SK-N-SH (cell line): ENCODE results near the gene ARHGEF4.

Experiments used
- ELF1 ChIP-seq: IDR thresholded peaks from 2 replicates; pipeline ENCODE4 v1.4.0; 2012
- NRF1 ChIP-seq: IDR thresholded peaks from 2 replicates; pipeline ENCODE4 v1.6.1; 2012; ENCODE audit warnings: low read depth, mild to moderate bottlenecking, low read length
- POLR2AphosphoS5 ChIP-seq: IDR thresholded peaks from 2 replicates; pipeline ENCODE4 v1.6.1; 2012; ENCODE audit warnings: low read depth, low read length
- YY1 ChIP-seq: IDR thresholded peaks from 2 replicates; pipeline ENCODE4 v1.4.0; 2012; ENCODE audit warnings: low read depth, mild to moderate bottlenecking
- TF ChIP-seq, protein P1 (sequence below): fragments of 200-600 bp; sonication (generic); IDR thresholded peaks from 2 replicates; pipeline ENCODE4 v1.6.1; 2017; ENCODE audit warnings: antibody characterized with exemption, mild to moderate bottlenecking, moderate library complexity
- TF ChIP-seq, protein P2 (sequence below): IDR thresholded peaks from 2 replicates; pipeline ENCODE4 v1.6.1; 2012; ENCODE audit warnings: mild to moderate bottlenecking, low read depth, low read length, moderate library complexity

DNA sequence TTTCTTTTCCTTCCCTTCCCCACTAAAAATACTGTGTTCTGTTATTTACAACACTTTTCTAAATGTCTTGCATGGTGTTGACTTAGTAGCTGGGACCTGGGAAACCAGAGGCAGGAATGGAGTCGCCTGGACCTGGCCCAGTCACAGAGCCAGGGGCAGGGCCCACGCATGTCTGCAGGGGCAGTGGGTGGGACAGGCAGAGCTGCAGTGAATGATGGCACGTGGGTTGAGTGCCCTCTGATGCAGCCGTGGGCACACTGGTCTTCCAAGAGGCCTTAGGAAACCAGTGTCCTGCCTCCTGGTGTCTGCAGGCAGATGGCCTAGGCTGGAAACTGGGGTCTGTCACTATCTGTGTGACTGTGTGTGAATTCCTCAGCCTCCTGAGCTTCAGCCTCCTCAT is 46.8 kb downstream of the ARHGEF4 start:
- TF ChIP-seq, protein P1, sequence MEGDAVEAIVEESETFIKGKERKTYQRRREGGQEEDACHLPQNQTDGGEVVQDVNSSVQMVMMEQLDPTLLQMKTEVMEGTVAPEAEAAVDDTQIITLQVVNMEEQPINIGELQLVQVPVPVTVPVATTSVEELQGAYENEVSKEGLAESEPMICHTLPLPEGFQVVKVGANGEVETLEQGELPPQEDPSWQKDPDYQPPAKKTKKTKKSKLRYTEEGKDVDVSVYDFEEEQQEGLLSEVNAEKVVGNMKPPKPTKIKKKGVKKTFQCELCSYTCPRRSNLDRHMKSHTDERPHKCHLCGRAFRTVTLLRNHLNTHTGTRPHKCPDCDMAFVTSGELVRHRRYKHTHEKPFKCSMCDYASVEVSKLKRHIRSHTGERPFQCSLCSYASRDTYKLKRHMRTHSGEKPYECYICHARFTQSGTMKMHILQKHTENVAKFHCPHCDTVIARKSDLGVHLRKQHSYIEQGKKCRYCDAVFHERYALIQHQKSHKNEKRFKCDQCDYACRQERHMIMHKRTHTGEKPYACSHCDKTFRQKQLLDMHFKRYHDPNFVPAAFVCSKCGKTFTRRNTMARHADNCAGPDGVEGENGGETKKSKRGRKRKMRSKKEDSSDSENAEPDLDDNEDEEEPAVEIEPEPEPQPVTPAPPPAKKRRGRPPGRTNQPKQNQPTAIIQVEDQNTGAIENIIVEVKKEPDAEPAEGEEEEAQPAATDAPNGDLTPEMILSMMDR = no peak
- no peak for TF ChIP-seq ELF1
- TF ChIP-seq POLR2AphosphoS5 = no peak
- TF ChIP-seq NRF1 = no peak
- TF ChIP-seq, protein P2, sequence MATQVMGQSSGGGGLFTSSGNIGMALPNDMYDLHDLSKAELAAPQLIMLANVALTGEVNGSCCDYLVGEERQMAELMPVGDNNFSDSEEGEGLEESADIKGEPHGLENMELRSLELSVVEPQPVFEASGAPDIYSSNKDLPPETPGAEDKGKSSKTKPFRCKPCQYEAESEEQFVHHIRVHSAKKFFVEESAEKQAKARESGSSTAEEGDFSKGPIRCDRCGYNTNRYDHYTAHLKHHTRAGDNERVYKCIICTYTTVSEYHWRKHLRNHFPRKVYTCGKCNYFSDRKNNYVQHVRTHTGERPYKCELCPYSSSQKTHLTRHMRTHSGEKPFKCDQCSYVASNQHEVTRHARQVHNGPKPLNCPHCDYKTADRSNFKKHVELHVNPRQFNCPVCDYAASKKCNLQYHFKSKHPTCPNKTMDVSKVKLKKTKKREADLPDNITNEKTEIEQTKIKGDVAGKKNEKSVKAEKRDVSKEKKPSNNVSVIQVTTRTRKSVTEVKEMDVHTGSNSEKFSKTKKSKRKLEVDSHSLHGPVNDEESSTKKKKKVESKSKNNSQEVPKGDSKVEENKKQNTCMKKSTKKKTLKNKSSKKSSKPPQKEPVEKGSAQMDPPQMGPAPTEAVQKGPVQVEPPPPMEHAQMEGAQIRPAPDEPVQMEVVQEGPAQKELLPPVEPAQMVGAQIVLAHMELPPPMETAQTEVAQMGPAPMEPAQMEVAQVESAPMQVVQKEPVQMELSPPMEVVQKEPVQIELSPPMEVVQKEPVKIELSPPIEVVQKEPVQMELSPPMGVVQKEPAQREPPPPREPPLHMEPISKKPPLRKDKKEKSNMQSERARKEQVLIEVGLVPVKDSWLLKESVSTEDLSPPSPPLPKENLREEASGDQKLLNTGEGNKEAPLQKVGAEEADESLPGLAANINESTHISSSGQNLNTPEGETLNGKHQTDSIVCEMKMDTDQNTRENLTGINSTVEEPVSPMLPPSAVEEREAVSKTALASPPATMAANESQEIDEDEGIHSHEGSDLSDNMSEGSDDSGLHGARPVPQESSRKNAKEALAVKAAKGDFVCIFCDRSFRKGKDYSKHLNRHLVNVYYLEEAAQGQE = no peak
- TF ChIP-seq YY1 = no peak
